ENCODE measurements around the gene STIL.

Gene STIL

DNA sequence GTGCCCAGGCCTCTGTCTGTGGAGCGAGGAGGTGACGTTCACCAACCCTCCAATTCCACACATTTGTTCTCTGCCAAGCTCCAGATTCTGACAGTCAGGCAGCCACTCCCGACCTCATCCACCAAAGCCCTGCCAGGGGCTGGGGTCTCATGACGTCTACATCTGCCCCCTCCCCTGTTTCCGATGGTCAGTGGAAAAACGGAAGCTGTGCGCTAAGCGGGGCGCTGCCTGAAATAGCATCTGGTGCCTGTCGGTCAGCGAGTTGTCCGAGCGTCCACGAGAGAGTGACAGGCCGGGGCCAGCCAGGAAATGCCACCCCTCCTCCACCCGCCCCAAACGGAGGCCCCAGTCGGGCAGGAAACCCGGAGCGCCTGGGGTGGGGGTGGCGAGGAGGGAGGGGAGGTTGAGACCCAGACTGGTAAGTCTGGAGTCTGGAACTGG is 78.7 kb downstream of the STIL start:
- DNase-seq (ENCODE audit: low spot score): no peak

DNA sequence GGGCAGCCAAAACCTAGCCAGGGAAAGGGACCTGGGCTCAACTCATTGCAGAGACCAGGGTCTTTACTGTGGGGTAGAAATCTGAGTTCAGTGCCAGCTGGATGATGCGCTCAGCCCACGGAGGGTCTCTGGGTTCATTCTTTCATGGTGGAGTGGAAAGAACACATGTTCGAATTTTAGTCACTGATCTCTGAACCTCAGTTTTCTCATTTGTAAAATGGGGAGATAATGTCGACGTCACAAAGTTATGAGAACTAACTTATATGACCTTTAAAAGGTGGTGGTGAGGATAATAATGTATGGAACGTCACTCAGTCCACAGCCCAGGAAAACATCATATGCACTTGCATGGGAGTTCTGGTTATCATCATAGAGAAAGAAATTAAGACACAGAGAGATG is 80.8 kb downstream of the STIL start:
- no peak for DNase-seq (ENCODE audit: low spot score)

DNA sequence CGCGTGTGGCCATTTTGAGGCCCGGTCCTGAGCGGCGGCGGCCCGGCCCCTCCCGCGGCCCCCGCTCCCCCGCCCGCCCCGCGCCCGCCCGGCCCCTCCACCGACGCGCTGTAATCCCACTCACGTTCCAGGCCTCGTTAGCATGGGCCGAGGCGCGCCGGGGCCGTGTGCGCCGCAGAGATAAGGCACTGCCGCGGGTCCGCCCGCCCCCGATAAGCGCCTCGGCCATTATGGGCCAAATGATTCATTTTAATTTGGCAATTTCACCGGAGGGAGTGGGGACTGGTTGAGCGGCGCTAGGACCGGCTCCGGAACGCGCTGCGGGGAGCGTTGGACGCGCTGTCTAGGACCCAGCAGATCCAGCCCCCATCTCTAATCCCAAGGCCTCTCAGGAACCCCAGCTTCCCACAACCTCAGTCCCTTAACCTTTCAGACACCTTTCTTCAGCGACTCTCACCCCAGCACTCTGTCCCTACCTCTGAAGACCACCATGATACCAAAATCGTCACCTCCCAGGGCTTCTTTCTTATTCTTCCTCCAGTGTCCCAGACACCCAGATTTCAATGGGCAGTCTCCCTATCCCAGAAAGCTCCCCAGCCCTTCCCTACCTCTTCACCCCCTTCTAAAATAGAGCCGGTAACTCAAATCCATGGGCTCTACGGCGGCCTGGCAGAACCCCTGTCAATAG is 81.6 kb downstream of the STIL start, which contains the start of gene TAL1:
Gene TAL1 (minus strand): TSS at position 39 of the 688 bp plus-strand sequence. CDS start 6,337 bp downstream, outside the sequence.
- DNase-seq (ENCODE audit: low spot score): no peak

DNA sequence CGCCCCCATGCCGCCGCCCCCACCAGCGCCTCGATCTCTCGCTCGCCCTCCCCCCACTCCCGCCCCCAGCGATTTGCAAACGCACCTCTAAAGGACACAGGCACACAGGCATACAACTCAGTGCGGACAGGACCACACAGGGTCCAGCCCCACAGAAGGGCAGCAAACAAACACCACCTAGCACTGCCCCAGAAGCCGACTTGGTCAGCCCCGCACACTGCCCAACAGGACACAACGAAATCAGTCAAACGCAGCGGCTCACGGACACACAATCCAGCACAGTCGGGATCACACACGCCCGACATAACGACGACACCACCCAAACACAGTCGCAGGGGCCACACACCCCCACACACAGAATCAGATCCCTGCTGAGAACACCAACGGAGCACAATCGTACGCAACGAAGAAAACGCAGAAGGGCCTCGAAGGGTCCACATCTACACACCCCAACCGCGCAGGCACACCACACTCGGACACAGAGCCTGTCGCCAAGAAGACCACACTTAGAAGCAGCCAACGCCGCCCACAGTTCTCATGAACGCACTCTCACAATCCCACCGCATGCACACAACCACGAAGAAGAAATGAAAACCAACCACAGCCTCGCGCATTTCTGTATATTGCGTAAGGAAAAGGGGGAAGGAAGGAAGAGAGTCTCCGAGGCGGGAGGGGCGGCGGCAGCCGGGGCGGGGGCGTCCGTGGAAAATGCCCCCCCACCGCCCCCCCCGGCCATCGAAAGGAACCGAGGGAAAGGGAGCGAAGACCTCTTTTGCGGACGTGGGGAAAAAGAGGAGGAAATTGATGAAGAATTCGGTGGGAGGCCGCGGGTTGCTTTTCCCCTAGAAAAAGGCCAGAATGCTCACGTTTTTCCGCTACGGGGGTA is 82.4 kb downstream of the STIL start:
- no peak for DNase-seq (ENCODE audit: low spot score)

DNA sequence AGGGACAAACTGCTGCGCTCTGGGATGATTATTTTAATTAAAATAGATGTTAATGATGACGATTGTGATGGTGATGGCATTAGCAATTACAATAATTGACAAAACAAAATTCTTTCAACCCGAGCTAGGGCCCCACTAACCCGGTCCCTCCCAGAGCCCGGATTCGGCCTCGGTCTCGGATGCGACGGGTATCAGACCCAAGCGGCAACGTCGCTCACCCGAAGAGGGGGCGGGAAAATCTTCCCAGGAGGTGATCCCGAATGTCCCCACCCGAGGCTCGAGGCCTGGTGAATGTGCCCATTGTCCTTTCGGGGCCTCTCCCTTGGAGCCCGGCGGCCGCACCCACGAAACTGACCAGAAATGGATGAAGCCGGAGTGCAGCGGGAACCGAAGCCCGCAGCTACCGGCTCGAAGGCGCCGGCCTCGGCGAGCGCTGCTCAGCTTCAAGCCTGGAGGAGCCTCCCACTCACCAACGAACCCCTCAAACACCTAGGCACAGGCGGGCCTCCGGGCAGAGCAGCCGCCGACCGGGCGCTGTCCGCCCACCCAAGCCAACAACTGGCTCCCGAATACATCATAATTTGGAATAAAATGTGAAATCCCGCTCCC is 83.2 kb downstream of the STIL start:
- no peak for DNase-seq (ENCODE audit: low spot score)

- no peak for DNase-seq (ENCODE audit: low spot score)
Observed at GRCh38 chr1:47229886-47230691, 83.9 kb downstream of the STIL start.

- no peak for DNase-seq (ENCODE audit: low spot score)
Observed at GRCh38 chr1:47229031-47229885, 84.7 kb downstream of the STIL start.

- DNase-seq (ENCODE audit: low spot score): no peak
Observed at GRCh38 chr1:47228644-47229030, 85.3 kb downstream of the STIL start.

GRCh38 chr1:47227341-47228232 is 86.4 kb downstream of the STIL start:
- DNase-seq (ENCODE audit: low spot score): no peak

- DNase-seq (ENCODE audit: low spot score): no peak
Observed at GRCh38 chr1:47226839-47227215, 87.1 kb downstream of the STIL start.

- no peak for DNase-seq (ENCODE audit: low spot score)
Observed at GRCh38 chr1:47226121-47226838, 87.7 kb downstream of the STIL start.

DNA sequence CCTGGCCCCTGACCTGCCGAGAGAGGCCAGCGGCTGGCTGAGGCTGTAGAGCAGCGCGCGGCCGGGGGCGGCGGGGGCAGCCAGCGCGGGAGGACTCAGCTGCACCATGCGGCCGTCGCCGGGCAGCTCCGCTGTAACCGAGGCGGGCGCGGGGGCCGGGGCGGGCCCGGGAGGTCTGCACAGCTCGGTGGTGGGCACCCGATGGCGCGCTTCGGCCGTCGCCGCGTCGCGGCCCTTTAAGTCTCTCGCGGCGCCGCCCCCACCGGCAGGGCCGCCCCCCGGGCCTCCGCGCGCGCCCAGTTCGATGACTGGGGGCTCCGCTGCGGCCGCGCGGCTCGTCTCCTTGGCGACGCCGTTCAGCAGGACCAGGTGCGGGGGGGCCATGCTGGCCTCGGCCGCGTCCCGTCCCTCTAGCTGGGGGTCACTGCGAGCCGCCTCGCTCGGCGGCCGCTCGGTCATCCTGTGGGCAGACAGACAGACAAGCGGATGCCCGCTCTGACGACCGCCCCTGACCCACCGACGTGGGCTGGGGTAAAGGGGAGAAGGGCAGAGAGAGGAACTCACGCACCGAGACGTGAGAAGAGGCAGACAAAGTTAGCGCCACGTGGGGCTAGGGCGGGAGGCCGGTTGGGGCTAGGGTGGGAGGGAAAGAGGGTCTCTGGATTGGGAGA is 88.4 kb downstream of the STIL start:
- DNase-seq (ENCODE audit: low spot score): no peak

DNA sequence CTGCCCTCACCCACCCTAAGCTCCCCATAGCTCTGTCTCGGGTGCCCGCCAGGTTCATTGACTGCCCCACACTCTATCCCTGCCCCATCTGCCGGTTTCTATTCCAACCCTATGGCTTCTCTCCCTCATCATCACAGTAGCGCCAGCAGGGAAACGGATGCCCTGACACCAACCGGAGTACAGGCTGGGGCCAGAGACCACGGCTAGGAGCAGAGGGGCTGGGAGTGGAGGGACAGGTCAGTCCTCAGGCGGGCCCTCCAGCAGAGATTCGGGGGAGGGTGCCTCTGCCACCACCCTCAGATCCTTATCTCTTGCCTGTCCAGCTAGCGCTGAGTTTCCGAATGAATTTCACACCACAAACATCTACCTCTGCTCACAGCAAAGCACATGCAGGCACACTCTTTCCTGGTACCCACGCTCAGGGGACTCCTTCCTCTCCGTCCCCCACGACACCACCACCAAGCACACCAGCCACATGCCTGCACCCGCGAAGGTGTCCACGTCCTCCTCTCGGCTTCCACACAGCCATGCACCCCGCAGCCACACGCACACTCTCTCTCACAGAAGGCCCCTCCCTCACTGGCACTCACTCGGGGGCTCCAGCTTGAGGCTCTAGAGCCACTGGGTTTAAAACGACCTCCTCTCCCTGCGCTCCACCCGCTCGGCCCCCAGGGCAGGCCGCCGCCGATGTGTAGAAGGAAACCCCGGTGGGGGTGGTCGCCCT is 89.1 kb downstream of the STIL start:
- DNase-seq (ENCODE audit: low spot score): no peak

GRCh38 chr1:47223921-47224675 is 89.8 kb downstream of the STIL start:
- DNase-seq (ENCODE audit: low spot score): no peak

- DNase-seq (ENCODE audit: low spot score): no peak
Observed at GRCh38 chr1:47223174-47223920, 90.6 kb downstream of the STIL start.

- DNase-seq (ENCODE audit: low spot score): no peak
Observed at GRCh38 chr1:47222476-47222875, 91.5 kb downstream of the STIL start.
